ENCODE measurements around the gene ORC3.
"Not testable (repeated sequence)": the region's sequence is repeated elsewhere in the genome, so short reads cannot be mapped to it uniquely, and the experiment has no call there.

ORC3 gene

DNA sequence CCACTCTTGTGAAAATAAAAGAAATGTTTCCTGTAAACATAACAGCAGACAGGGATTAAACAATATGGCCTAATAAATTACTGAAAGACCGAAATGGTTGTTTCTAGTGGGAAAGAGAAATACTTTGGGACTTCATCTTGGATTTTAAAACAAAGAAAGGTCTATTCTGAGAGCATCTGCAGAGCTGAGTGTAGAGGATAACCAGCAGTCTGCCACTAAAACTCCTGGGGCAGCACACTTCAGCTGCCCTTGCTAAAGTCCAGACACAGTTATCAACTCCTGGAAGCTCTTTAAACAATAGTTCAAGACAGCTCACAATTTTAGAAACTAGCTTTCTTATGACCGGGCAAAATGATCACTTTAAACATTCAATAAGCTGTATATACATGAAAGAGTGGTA, 73.5 kb downstream of the ORC3 start:
- DNase-seq, result no peak

DNA sequence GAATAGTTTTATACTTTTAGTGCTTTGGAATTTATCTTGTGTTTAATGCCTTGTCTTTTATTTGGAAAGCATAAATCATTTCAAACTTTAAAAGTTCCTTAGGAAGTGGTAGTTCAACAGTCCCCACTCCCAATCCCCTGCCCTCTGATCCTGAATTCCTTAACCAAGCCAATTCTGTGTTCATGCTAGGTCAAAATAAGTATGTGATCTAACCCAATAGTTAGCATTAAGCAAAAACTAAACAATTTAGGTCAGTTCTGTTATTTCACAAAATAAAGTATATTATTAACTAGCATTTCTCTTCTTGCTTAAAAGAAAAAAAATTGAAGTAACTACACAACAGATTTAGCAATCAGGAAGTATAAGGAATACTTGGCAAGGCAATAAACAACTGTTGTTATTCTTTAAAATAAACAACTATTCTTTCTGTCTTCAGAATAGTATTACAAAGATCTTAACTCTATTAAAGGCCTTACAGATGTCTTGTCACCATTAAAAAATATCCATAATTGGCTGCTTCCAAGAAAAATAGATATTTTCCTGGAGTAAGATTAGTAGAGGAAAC, 75.1 kb downstream of the ORC3 start:
- no peak for DNase-seq

DNA sequence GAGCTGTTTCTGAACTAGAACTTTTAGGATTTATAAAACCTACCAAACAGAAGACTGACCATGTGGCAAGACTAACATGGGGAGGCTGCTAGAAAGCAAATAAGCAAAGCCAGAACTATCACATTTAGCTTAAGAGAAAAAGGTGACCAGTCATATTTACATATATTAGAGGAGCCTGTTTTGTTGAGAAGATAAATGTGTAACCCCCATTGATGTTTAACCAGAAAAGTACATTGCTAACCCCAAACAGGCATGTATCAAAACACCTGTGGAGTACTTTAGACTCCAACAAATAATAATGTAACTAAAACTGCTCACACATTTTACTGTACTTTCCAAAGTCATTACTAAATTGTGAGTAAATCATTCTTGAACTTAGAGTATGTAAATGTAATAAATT, 77.1 kb downstream of the ORC3 start:
- DNase-seq, result no peak

DNA sequence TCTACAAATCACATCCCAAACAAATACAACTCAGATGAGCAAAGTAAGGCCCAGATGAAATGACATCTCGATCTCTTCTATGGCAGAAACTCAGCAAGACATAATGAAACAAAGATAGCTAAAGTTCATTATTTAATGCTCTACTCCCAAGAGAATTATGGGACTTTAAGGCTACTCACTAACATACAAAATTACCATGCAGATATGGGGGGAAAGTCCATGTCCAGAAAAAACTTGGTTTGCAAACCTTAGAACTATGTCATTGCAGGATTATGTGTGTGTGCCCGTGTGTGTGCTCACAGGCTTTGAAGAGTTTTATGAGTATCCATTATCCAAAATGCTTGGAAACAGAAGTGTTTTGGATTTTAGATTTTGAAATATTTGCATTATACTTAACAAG, 78.1 kb downstream of the ORC3 start:
- DNase-seq, result no peak

DNA sequence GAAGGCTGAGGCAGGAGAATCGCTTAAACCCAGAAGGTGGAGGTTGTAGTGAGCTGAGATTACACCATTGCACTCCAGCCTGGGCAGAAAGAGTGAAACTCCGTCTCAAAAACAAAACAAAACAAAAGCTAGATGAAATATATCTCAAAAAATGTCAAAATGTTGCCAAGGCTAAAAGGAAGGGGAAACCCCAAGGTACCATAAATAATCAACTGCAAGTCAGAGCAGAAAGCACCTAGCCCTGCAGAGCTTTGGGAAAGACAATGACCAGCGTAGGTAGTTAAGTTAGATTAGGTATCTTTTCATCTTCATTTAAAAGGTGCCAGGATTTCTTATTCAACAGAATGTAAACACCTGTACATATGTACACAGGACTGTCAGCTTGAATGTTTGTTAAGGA, 79.1 kb downstream of the ORC3 start:
- DNase-seq, result no peak

DNA sequence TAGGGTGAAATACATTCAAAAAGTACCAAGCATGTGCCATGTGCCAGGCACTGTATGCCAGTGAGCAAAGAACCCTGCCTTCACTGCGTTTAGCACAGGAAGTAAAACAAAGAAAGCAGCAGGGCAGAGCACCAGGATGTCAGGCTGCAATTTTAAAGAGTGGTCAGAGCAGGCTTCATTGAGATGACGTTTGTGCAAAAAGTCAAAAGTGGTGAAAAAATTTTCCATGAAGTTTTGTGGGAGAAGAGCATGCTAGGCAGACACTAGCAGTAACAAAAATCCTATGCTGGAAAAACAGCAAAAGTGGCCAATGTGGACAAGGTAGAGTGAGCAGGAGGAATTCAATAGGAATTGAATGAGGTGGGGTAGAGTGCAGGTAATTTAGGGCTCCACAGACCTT, 80.8 kb downstream of the ORC3 start:
- no peak for DNase-seq

DNA sequence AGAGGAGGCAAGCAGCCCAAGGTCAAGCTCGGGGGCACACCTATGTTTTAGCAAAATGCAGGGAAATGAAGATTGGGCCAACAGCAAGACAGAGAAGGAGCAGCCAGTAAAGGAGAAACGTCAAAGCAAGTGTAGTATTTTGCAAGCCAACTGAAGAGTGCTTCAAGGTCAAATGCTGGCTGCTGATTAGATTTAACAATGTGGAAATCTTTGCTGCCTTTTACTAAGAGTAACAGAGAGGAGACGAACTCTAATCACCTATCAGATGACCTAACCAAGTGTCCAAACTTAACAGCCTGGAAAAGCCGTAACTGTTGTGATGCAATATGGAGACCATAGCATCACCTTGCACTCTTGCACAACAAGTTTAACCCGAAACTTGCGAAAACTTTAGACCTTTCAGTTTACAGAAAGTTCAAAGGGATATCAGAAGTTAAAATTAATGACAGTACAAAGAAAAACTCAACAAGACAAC, 81.7 kb downstream of the ORC3 start:
- DNase-seq, result no peak

DNA sequence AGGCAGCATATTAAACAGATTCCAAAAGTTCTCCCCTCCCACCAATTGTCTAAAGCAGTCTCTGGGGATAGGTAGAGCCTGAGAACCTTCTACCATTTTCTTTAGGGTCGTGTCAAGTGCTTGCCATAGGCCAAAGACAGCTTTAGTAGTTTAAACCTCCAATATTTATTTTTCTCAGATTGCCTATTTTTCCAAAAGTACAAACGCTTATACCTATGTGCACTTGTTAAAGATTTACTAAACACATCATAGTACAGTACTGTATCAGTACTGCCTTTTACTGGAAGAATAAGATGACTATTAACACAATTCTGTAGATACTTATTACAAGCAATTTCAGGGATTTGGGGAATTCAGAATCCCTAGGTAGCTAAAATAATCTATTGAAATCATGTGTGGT, 82.7 kb downstream of the ORC3 start:
- DNase-seq, result no peak

DNA sequence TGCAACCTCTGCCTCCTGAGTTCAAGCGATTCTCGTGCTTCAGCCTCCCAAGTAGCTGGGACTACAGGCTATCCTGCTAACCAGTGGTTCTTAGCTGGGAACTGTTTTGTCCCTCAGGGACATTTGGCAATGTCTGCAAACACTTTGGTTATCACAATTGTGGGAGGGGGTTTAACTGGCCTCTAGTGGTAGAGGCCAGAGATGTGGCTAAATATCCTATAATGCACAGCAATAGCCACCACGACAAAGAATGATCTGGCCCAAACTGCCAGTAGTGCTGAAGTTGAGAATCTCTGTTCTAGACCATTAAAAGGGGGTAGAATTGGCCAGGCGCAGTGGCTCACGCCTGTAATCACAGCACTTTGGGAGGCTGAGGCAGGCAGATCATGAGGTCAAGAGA, 83.3 kb downstream of the ORC3 start:
- DNase-seq, result no peak

DNA sequence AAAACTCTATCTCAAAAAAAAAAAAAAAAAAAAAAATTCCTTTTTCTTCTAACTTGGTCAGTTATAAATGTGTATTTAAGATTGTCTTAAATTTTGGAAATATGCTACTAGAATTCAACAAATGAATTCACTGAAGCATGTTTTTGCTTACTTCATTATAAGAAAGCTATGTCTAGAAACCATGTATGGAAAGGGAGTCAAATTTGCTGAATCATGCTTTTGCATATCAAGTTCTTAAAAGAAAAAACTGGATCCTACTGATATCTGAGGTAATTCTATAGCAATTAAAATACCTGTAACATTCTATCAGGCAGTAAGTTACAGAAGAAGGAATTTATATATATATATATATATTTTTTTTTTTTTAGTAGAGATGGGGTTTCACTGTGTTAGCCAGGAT, 84.4 kb downstream of the ORC3 start:
- DNase-seq, result no peak

DNA sequence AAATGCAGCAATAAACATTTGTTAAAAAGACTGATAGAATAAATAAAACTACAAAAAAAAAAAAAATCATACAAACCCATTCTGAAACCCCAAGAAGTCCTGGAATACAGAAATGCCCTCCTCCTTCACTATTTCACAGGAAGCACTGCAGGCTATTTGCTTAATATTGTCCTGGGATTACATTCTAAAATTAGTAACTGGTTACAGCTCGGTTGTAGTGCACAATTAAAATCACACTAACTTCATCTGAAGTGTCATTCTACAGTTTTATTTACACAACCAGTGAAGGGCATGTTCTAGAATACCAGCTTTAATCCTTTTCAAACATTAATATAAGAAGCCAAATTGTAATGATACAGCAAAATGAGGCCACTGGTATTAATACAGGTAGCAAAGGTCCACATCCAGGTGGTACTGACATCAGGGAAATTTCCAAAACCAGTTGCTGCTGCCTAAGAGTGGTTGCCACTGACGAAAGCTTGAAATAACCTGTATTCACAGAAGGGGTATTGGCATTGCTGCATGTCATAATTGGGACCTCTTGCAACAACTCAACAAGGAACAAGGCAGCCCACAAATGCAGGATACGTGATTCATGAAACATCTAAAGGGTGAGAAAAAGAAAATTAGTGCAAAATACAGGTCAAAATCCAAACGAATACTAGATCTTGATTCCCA, 85.2 kb downstream of the ORC3 start:
- no peak for DNase-seq

DNA sequence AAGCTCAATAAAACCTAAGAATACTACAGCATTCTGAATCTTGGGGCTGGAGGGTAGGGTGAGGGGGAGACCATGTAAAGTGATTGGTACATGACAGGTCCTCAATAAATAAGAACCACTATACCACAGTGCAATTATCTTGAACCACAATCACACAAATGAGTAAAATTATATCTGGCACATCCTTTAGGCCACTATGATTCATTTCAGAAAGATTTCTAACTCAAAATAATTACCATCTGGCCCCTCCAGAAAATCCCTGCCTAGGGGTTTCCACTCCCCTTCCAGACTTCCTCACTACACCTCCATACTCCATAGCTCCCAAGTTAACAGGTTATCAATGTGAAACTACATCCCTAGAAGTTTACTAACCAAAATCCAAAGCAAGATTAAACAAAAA, 92.4 kb downstream of the ORC3 start:
- DNase-seq, result no peak

DNA sequence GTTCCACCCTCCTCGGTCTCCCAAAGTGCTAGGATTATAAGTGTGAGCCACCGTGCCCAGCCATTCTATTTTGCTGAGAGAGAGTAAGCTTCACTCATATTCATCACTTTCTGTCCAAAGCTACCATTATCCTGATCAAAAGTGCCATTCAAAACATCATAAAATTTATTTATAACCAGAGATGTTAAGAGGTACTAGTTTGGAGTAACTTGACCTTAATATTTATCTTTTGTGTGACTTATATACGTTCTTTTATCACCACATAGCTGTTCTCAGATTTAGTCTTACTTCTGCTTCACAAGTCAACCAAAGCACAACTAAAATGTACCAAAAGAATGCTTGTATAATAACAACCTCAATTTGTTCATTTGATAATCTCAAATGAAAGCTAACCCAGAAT, 94.0 kb downstream of the ORC3 start:
- DNase-seq, result no peak

DNA sequence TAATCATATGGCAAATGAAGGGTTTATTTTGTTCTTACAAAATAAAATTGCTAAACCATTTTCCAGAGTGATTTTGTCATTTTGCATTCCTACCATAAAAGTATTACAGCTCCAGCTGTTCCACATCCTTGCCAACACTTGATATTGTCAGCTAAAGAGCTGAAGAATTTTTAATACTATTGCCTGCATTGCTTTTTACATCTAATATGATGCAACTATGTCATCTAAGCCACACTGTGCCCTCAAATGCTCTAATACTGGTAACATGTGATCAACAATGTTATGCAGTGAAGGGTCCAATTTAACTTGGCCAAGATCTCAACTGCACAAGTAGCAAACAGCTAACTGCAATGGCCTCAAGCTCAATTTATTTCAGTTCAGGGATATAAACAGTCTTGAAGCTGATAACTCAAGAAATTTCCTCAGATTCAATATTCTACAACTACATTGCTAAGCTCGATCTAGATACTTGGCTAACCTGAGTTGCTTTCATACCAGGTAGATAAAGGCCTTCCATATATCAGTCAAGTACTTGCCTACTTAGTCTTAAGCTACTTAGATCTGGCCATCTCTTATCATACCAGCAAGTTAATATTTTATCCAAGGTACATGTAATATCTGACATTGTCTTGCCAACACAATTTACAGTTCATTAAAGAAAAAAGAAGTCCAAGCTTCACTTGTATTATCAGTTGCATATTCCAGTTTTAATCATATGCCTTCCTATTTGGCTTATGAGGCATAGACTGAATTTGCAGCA, 95.1 kb downstream of the ORC3 start:
- no peak for DNase-seq

DNA sequence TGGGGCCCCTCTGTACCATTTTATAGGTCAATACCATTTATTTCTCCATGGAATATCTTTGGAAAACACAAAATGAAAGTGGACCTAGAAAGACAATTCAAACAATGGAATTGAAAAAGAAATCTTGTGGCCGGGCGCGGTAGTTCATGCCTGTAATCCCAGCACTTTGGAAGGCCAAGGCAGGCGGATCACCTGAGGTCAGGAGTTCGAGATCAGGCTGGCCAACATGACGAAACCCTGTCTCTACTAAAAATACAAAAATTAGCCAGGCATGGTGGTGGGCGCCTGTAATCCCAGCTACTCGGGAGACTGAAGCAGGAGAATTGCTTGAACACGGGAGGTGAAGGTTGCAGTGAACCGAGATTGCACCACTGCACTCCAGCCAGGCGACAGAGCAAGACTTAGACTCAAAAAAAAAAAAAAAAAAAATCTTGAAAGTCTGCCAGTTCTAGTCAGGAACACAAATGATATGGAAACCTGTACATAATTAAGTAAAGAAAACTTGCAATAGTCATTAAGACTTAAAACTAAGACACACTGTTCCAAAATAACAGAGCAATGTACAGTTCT, 96.8 kb downstream of the ORC3 start:
- DNase-seq, result not testable (repeated sequence)

DNA sequence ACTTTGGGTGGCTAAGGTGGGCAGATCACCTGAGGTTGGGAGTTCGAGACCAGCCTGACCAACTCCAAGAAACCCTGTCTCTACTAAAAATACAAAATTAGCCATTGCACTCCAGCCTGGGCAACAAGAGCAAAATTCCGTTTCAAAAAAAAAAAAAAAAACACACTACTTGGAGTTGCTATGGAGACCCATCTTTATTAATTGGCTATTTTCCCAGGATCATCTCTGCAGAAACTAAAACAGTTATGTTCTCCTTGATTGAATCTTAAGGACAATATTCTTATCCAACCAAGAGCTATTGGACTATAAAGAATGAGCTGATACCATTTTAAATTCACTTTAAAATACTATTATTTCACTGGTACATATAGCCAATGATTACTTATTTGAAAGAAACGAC, 97.4 kb downstream of the ORC3 start:
- no peak for DNase-seq

DNA sequence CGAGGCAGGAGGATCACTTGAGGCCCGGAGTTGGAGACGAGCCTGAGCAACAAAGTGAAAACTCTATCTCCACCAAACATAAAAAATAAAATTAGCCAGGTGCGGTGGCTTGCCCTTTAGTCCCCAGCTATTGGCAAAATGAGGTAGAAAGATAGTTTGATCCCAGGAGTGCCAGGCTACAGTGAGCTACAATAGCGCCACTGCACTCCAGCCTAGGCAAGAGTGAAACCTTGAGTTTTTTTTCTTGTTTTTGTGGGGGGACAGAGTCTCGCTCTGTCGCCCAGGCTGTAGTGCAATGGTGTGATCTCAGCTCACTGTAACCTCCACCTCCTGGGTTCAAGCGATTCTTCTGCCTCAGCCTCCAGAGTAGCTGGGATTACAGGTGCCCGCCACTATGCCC, 98.0 kb downstream of the ORC3 start:
- not testable (repeated sequence) for DNase-seq

DNA sequence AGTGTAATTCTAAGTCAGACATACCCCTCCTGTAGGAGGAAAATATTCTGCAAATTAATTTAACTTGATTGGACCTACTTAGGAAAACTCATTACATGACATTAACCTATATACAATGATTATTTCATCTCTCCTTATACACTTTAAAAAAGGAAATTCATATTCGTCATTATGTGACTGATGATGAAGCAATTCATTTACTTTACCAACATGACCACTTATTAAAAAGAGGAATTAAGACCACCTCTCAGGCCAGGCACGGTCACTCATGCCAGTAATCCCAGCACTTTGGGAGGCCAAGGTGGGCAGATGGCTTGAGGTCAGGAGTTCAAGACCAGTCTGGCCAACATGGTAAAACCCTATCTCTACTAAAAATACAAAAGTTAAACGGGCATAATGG, 100.5 kb downstream of the ORC3 start:
- DNase-seq, result no peak

DNA sequence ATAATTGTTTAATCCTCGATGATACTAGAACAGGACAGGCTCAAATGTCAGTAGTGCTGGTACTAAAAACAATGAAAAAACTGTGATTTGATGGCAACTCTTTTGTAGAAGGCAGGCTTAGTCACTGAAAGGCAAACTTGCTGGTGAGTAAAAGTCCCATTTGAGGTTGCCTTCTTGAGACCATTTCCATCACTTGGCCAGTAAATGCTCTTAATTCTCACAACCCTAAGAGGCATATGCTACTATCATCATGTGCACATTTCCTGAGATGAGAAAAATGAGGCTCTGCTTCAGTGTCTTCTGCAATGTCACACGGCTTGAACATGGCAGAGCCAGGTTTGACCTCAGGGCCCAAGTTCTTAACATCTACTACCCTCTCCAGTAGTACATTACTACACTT, 102.2 kb downstream of the ORC3 start:
- no peak for DNase-seq

DNA sequence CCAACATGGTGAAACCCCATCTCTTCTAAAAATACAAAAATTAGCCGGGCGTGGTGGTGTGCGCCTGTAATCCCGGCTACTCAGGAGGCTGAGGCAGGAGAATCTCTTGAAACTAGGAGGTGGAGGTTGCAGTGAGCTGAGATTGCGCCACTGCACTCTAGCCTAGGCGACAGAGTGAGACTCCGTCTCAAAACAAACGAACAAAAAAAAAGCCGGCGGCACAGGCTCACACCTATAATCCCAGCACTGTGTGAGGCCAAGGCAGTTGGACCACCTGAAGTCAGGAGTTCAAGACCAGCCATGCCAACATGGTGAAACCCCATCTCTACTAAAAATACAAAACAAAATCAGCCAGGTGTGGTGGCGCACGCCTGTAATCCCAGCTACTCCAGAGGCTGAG, 106.9 kb downstream of the ORC3 start:
- DNase-seq, result not testable (repeated sequence)

DNA sequence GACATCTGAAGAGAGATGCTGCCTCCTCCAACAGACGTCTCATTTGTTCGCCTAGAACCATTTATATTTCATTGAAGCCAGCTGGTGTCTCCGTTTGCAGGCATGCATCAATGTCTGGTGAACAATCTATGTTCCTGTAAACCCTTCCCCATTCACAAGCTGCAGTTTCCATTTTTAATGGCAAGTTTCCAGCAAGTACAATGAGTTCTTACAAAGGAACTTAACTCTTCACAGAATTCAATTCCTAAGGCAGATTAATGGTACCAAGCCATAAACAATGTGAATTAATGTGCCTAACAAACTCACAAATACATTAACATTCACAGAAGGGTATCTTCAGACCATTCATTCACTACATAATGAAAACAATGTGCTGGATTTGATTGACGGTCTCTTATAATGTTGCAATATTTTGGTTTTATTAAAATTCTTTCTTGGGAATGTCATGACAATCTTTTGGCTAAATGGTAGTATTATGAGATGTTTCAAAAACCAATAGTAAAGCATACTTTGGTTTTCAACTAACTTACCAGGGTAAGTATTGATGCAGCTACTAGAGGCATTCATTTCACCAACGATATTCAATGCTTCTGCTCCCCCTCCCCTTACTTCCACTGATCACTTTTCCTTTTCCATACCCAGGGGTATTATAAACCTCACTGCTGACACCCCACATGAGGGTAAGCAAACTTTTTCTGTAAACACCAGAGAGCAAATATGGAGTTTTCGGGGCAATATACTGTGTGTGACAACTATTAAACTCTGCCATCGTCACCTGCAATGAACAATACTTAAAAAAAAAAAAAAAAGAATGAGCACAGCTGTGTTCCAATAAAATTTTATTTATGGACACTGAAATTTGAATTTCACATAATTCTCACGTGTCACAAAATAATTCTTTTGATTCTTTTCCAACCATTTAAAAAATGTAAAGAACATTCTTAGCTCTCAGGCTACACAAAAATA, 107.9 kb downstream of the ORC3 start:
- no peak for DNase-seq

DNA sequence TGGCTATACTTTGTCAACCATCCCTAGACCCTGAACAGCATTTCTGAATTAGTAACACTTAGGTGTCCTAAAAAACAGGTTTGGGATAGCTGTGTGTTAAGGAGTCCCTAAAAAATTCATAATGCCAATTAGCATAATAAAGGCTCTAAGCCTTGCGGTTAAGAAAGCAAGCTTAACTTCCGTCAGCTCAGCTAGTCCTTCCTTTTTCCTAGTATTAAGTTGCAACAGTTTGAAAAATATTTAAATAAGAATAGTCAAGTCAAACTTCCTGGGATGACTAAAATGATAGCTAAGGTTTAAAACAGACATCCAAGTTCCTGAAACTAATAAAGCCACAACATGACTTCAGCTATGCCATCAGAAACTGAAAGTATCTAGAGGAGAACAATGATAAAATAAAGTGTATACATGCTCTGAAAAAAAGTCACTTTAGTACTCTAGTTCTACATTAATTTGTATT, 108.6 kb downstream of the ORC3 start:
- DNase-seq, result no peak

DNA sequence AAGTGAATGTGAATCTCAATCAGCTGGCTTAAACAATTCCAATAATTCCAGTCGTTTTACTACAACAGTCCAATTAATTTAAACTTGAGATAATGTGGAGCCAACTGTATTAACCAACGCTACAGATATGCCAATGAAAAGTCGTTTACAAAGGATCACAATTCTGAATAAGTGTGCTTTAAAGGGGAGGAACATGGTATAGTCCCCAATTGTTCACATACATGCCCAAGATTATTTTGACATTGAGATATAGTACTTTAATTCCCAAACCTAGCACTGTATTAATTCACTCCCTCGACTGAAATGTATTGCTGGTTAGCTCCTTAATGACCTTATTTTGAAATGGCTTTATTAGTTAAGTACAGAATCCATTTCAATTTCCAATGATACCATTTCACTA, 109.6 kb downstream of the ORC3 start:
- DNase-seq, result no peak
